Urothelium cell line (cell line): ENCODE results near the gene TLE2.
A peak's percentile ranks its signal among the peaks of the same experiment; 100 is the strongest.
"Not testable (repeated sequence)": the region's sequence is repeated elsewhere in the genome, so short reads cannot be mapped to it uniquely, and the experiment has no call there.

Source experiments
- DNase-seq: peaks from one replicate; pipeline ENCODE4 v3.0.0; 2011; ENCODE audit warnings: low spot score, mixed read lengths
- FAIRE-seq: peaks from 2 replicates; lab custom pipeline; 2011; peaks lifted over from hg19 to GRCh38; lab: Jason Lieb, UNC

TLE2 gene

DNA sequence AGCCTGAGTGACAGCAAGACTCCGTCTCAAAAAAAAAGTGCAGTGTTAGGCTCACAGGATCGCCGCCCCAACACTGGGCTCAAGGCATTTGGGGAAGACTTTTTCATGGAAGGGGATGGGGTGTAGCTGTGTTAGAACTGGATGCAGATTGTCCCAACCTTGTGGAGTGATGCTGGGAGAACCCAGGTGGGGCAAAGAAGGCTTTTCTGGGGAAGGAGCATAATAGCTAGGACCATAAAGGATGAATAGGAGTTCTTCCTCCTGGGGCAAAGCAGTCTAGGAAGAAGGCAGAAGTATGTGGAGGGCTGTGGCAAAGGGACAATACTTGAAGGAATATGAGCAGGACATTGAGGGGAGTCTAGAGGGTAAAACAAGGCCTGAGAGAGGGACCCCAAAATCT lies 40.5 kb downstream of the TLE2 start:
- no peak for FAIRE-seq

DNA sequence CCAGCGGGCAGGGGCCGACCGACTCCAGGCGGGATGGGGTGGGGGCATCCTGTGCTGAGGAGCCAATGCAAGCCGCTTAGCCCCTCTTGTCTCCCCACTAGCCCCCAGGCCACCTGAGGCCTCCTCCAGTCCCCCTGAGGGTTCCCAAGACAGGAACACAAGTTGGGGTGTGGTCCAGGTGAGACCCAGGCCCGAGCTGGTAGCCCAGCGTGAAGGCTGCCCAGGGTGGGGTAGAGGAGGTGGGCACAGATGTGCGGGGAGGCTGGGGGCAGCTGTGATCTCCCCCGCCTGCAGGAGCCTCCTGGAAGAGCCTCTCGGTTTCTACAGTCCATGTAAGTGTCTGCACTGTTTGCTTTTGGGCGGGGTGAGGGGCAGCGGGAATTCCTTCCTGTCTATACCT lies 41.3 kb downstream of the TLE2 start:
- DNase-seq (no peak), FAIRE-seq (no peak)

More for the DNA sequence above, 40.5 kb downstream of the TLE2 start:
- DNase-seq, result no peak

DNA sequence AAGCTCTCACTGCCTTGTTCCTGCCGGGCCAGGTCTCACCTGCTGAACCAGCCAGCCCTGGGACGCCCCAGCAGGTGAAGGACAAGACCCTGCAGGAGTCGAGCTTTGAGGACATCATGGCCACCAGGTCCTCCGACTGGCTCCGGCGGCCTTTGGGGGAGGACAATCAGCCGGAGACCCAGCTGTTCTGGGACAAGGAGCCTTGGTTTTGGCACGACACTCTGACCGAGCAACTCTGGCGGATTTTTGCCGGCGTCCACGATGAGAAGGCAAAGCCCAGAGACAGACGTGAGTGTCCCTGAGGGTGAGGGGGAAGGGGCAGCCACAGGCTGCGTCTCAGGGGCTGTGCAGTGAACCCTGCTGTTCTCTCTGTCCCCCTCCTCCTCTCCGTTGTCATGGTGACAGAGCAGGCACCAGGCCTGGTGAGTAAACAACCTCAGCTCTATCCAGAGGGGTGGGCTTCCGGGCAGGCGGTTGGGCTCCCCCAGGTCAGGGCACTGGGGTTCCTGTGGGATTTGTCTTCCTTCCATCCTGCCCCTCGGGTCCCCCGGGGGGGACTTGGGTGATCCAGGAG lies 42.0 kb downstream of the TLE2 start:
- DNase-seq (no peak), FAIRE-seq (no peak)

DNA sequence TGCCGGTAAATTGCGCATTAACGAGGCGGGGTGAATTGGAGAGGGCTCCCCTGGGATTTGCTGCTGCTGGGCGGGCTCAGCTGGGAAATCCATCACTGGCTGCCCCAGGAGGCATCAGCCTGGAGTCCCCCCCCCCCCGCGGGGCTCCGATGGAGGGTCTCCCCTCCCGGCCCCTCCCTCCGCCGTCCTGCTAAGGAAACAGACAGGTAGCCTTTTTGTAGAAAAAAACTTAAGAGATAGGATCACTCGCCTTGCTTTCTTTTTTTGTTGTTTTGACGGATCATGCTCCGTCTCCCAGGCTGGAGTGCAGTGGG lies 44.9 kb downstream of the TLE2 start:
- DNase-seq (no peak), FAIRE-seq (no peak)

DNA sequence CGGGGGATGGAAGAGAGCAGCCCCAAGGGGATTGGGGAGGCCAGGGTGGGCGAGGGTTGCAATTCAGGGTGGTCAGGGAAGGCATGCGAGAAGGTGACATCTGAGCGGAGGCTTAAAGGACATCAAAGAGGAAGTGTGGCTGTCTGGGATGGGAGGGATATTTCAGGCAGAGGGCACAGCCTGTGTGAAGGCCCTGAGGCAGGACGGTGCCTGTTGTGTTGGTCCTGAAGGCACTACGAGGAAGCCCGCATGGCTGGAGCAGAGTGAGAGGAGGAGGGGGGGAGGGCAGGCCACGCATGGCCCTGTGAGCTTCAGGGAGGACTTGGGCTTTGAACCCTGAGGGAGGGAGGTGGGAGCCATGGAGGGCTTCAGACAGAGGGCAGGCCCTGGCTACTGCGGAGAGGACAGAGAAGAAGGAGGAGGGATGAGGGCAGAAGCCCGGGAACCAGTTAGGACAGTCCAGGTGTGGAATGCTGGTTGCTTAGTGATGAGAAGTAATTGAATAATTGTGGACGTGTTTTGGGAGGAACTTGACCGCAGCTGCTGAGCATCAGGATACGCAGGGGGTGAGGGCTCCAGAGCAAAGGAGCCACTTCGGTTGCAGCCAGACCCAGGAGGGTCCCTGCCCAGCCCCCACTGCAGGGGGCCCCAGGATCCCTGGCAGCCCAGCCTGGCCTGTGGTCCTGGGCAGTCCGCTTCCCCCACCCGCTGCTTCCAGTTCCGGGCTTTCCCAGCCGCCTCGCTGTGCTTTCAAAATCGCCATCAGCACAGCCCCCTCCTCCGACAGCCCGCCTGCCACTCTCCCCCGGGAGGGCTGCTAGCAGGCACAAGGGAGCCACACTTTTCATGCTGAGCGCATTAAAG lies 45.5 kb downstream of the TLE2 start:
- no peak for FAIRE-seq
- DNase-seq, result peak; percentile 73

DNA sequence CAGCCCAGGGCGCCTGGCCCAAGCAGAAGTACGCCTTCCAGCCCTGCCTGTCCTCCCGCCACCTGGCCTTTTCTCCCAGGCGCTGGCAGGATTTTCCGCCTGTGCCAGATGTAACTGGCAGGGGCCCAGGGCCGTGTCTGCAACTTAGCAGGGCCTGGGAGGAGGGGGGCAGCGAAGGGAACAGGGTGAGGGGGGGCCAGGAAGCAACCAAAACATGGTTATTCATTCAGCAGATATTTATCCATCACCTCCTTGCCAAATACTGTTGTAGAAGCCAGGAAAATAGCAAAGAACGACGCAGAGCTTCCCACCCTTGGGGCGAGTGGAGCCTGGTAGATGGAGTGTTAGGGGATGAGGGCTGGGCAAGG lies 46.1 kb downstream of the TLE2 start:
- peak; percentile 80 for DNase-seq

DNA sequence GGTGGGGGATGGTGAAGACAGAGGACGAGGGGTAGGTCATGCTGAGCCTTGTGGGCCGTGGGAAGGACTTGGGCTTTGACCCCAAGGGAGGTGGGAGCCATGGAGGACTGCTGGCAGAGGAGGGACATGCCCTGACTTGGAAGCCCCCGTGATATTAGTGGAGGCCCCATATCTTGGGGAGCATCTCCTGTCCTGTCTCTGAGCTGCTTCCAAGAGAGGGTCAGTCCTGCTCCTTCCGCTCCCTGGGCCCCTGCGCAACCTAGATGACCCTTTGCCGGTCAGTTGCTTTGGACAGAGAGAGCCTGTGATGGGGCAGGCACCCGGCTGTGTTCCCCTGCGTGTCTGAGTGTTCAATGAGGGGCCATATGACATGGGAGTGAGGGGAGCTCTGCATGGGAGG lies 46.5 kb downstream of the TLE2 start:
- DNase-seq (no peak), FAIRE-seq (no peak)

More for the DNA sequence above, 46.1 kb downstream of the TLE2 start:
- FAIRE-seq, result no peak

DNA sequence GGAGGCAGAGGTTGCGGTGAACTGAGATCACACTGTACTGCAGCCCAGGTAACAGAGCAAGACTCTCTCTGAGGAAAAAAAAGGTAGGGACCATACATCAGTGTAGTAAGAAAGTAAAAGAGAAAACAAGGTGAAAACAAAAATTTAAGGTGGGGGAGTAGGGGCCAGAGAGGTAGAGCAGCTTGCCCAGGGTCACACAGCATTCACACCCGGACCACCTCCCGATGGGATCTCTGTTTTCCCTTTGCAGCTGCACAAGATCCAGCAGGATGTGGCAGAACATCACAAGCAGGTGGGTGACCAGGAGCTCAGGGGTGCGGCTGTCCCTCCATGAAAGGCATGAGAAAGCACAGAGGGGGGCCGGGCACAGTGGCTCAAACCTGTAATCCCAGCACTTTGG lies 47.2 kb downstream of the TLE2 start:
- DNase-seq (no peak), FAIRE-seq (no peak)

DNA sequence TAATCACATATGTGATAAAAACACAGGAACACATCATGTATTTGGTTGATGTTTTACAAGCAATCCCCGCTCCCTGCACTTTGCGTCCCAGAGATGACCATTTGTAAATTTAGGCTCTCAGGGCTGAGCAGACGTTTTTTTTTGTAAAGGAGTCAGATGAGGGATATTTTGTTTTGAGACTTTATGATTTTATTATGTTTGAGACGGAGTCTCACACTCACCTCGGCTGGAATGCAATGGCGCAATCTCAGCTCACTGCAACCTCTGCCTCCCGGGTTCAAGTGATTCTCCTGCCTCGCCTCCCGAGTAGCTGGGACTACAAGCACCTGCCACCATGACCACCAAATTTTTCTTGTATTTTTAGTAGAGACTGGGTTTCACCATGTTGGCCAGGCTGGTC lies 50.3 kb downstream of the TLE2 start:
- DNase-seq (no peak), FAIRE-seq (no peak)

DNA sequence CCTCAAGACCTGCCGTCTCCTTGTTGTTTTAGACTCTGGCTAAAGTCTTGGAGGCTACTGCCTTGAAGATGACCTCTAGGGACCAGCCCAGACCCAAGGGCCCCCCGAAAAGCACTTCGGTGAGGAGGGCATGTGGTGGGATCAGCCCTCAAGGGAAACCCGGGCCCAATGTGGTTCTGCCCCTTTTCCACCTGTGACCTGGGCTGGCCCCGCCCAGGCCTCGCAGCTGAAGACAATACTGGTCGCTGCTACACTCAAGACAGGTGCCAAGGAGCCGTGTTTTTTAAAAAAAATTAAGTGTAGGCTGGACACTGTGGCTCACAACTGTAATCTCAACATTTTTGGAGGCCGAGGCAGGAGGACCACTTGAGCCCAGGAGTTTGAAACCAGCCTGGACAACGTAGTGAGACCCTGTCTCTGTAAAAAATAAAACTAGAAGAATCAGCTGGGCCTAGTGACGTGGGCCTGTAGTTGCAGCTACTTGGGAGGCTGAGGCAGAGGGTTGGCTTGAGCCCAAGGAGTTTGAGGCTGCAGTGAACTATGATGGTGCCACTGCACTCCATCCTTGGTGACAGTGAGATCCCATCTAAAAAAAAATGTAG lies 50.8 kb downstream of the TLE2 start:
- FAIRE-seq (no peak), DNase-seq (no peak)

DNA sequence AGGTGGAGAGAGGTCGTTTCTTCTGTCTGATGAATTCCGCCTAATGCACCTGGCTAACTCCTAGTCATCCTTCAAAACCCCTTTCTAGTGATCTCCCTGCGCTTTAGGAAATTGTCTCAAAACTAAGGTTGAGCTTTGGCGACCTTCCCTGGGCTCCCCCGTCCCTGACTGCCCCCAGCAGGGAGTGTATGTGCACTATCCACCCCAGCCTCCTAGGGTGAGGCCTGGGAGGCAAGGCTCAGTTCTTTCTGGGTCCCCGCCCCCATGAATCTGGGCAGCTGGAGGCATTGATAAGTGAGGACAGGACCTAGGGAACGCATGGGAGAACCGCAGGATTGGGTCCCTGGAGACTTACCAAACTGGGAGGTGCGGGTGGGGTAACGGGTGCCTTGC lies 51.3 kb downstream of the TLE2 start:
- DNase-seq (no peak), FAIRE-seq (no peak)

DNA sequence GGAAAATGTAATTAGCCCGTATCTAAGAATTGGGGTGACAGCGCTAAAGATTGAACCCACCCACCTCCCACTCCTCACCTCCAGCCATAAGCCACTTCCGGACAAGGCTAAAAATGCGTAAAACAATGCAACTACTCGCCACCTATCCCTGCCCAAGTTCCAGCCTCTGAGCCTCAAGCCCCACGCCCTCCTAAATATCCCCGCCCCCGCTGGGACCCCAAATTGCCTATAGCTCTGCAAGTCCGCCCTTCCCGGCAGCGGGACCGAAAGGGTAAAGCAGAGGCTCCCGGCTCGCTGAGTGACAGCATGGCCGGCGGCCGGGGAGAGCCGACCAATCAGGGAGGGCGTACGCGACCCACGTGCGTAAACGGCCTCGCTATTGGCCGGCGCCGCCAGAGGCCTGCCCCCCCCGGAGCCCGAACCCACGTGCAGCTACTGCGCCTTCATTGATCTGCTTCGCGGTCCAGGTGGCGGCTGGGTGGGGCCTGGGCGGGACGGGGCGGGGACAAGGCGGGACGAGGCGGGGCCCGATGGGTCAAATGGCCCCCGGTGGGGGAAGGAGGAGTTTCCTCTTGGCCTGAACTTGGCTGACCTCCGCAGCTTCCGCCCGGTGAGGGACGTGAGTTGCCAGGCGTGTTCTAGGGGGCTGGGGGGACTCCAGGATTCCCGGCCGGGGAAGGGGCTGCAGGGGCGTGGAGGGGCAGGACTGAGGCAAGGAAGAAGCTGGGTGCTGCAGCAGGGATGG lies 51.9 kb downstream of the TLE2 start, which contains the start of gene TLE6:
TLE6 (plus strand) TSS at position 564 of the 745 bp plus-strand sequence. CDS start 670 bp downstream, outside the sequence.
- FAIRE-seq (no peak), DNase-seq (peak; percentile 97)

DNA sequence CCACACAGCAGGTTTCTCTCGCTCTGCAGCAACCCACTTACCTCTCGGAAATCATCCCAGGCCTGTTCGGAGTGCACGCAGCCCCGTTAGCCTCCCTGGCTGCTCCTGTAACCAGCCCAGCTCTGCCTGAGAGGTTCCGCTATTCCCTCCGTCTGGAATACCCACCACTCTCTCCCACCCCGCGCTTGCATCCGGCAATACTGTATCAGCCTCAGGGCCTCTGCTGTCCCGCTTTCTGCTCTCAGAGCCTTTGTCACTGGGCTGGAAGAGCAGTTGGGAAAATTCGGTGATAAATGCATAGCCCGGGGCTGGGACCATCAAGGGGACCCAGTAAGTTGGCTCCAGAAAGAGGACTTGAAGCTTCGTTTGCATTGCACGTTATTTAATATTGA lies 52.5 kb downstream of the TLE2 start:
- FAIRE-seq, result no peak
- no peak for DNase-seq

DNA sequence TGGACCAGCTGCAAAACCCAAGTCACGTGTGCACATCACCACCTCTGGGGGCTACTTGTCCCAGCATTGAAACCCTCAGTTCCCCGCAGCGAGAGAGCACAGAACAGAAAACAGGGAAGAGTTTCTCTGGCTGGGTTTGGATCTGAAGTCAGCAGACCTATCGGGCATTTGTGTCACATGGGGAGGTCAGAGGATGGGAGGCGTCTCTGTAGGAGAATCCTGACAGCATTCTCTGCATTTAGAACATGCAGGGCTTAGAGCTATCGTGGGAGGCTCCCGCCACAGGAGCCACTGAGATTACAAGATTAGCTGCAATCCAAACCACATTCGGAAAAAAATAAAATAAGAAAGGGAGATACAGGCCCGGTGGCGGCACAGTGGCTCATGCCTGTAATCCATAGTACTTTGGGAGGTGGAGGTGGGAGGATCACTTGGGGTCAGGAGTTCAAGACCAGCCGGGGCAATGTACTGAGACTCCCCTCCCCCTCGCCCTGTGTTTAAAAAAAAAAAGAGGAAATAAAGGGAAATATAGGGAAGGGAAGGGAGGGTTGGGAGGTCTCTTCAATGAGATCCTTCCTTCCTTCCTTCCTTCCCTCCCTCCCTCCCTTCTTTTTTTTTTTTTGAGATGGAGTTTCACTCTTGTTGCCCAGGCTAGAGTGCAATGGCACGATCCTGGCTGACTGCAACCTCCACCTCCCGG lies 54.6 kb downstream of the TLE2 start:
- DNase-seq (no peak), FAIRE-seq (no peak)

DNA sequence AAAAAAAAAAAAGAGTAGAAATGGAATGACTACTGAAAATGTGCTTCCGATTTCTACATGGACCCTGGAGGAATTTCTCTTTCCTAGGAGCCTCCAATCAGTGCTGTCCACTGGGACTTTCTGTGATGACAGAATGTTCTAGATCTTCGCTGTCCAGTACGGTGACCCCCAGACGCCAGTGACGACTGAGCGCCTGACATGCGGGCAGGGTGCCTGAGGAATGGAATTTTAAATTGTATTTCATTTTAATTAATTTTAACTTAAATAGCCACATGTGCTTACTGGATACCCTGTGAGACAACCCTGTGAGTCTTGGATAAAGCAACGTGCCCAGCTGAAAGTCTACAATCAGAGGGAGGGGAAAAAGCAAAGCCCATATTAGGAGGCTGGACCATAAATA lies 55.9 kb downstream of the TLE2 start:
- FAIRE-seq (no peak), DNase-seq (no peak)

DNA sequence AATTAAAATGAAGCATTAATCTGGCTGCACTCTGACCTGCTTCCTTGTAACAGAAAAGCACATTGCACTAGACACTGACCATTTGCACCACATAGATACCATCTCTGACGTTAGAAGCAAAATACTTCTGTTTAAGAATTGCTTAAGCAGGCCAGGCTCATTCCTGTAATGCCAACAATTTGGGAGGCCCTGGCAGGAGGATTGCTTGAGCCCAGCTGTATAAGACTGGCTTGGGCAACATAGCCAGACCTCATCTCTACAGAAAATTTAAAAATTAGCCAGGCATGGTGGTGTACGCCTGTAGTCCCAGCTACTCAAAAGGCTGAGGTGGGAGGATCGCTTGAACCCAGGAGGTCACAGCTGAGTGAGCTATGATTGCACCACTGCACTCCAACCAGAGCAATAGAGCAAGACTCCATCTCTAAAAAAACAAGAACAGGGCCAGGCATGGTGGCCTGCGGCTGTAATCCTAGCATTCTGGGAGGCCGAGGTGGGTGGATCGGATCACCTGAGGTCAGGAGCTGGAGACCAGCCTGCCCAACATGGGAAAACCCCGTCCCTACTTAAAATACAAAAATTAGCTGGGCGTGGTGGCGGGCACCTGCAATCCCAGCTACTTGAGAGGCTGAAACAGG lies 58.8 kb downstream of the TLE2 start:
- no peak for FAIRE-seq
- no peak for DNase-seq

DNA sequence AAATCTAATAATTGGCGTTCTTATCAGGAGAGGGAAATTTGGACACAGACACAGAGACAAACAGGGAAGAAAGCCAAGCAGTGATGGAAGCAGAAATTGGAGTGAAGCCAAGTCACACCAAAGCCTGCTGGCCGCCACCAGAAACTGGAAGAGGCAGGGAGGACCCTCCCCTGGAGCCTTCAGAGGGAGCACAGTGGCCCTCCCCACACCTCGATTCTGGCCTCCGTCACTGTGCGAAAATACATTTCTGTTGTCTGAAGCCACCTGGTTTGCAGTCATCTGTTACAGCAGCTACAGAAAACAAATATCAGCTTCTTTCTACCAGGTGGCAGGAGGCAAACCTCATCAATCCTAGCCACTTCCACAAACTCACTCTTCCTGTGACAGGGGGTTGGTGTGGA lies 60.0 kb downstream of the TLE2 start:
- DNase-seq (no peak), FAIRE-seq (no peak)

DNA sequence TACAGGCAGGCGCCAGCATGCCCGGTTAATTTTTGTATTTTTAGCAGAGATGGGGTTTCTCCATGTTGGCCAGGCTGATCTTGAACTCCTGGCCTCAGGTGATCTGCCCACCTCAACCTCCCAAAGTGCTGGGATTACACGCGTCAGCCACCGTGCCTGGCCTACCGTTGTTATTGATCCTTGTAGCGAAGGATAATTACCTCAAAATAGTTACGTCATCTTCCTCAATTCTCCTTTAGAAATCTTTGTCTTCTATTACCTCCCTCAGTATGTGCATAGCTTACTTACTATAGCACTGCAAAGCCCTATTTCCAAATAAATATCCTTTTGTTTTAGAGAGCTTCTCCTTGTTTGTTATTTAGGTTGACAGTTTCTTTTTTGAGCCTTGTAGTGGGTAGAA lies 61.1 kb downstream of the TLE2 start:
- FAIRE-seq (no peak), DNase-seq (no peak)

DNA sequence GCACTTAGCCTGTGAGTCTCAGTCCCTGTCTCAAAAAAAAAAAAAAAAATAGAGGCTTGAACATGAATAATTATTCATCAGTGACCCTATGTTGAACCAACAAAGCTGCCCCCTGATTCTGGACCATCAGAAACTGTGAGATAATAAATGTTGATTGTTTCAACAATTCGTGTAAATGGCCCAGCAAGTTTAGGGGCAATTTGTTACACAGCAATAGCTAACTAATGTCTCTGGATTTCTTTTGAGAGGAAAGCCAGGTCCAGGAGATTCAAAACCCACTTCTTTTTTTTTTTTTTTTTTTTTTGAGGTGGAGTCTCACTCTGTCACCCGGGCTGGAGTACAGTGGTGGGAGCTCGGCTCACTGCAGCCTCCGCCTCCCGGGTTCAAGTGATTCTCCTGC lies 64.2 kb downstream of the TLE2 start:
- no peak for FAIRE-seq
- no peak for DNase-seq

DNA sequence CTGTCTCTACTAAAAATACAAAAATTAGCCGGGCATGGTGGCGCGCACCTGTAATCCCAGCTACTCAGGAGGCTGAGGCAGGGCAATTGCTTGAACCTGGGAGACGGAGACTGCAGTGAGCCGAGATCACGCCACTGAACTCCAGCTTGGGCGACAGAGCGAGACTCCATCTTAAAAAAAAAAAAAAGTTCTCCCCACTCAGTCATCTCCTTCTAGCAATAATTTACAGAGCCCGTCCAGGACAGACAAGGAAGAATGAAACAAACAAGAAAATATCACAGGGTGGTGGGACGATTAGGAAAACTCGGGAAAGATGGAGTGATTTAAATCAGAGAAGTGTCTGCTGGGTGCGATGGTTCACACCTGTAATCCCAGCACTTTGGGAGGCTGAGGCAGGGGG lies 65.4 kb downstream of the TLE2 start:
- not testable (repeated sequence) for FAIRE-seq, DNase-seq

DNA sequence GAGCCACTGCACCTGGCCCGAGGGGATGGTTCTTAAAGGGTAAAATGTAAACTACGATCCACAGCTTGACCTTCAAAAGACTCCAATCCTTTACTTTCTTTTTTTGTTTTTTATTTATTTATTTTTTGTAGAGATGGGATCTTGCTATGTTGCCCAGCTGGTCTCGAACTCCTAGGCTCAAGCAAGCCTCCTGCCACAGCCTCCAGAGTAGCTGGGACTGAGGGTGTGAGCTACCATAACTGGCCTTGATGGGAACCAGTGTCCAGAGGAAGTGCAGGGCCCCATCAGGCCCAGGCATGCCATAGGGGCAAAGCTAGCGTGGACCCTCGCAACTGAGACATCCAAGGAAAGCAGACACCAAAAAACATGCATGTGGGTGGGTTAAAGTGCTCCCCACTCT lies 66.0 kb downstream of the TLE2 start:
- DNase-seq, result no peak
- FAIRE-seq, result no peak
